Pulmonary artery endothelial cell (primary cell): Measurements from ENCODE around the gene THYN1. TPM values are rescaled to one million over a fixed set of nuclear protein-coding genes. Genes with fewer than 3 reads are reported as not detected.

Experiments
- DNase-seq: peaks from one replicate; pipeline ENCODE4 v3.0.0-alpha.2; 2011; ENCODE audit warnings: low read depth, low spot score
- total RNA-seq: library from RNA; depleted of rRNA; stranded (reverse); fragments of >200 nt; gene quantifications from 2 replicates; pipeline ENCODE4 v1.2.3, GENCODE V29; 2014

The THYN1 gene
- total RNA-seq, 1 donor from 2014 or later = 76.8 TPM

- no peak for DNase-seq
Measured at GRCh38 chr11:134223121-134223520, 30.0 kb downstream of the THYN1 start.

GRCh38 chr11:134216816-134217215 lies 36.3 kb downstream of the THYN1 start:
- DNase-seq = no peak

- DNase-seq = no peak
Measured at GRCh38 chr11:134215836-134216235, 37.3 kb downstream of the THYN1 start.

- DNase-seq = no peak
Measured at GRCh38 chr11:134207538-134208239, 45.5 kb downstream of the THYN1 start.

- DNase-seq = no peak
Measured at GRCh38 chr11:134206185-134206584, 47.0 kb downstream of the THYN1 start.

GRCh38 chr11:134205729-134206128 lies 47.4 kb downstream of the THYN1 start:
- no peak for DNase-seq

- no peak for DNase-seq
Measured at GRCh38 chr11:134202661-134203060, 50.5 kb downstream of the THYN1 start.

- no peak for DNase-seq
Measured at GRCh38 chr11:134200688-134201087, 52.5 kb downstream of the THYN1 start.

GRCh38 chr11:134199531-134199930 lies 53.6 kb downstream of the THYN1 start:
- DNase-seq = no peak

Other genes with a start within 250 kb of the THYN1 start
- gene JAM3, start 184.3 kb downstream of the THYN1 start, total RNA-seq = 116 and 117 TPM in 2 replicates
- 20.6 and 29.9 TPM in 2 replicates for gene NCAPD3, start 29.4 kb downstream of the THYN1 start, total RNA-seq
- 28.9 and 39.3 TPM in 2 replicates for gene VPS26B, start 28.7 kb downstream of the THYN1 start, total RNA-seq
- gene ACAD8, start 216 bp upstream of the THYN1 start, total RNA-seq = 21.3 and 25.1 TPM in 2 replicates
- not detected in 2 replicates for gene GLB1L3, start 23.0 kb upstream of the THYN1 start, total RNA-seq
- 0.21 and 0.59 TPM in 2 replicates for gene GLB1L2, start 78.6 kb upstream of the THYN1 start, total RNA-seq
- gene B3GAT1, start 158.9 kb upstream of the THYN1 start, total RNA-seq = not detected in 2 replicates